B cell (primary cell): Measurements from ENCODE around the gene CEMIP2. TPM values are rescaled to one million over a fixed set of nuclear protein-coding genes. Genes with fewer than 3 reads are reported as not detected.

Experiments used
- ATAC-seq: fragments of 200-7000 bp; cut with Tn5 transposase; one replicate; pipeline ENCODE4 v1.10.0; 2021; ENCODE audit warnings: low read depth, mild to moderate bottlenecking, moderate number of reproducible peaks, moderate library complexity
- CTCF ChIA-PET: fragments of 350-600 bp; sonication (Branson Sonifier 250); formaldehyde crosslinking; loops from one replicate; lab custom pipeline; 2021; ENCODE audit warnings: antibody characterized with exemption, inconsistent platforms; lab: Charles Lee
- POLR2A ChIA-PET: fragments of 350-600 bp; sonication (Branson Sonifier 250); formaldehyde crosslinking; loops from one replicate; lab custom pipeline; 2021; ENCODE audit warnings: antibody characterized with exemption; lab: Charles Lee
- DNase-seq: peaks from one replicate; pipeline ENCODE4 v3.0.0; 2013
- H2AFZ ChIP-seq: 2 replicates; pipeline ENCODE4 v1.6.1; 2012; ENCODE audit warnings: mild to moderate bottlenecking, low read depth, low read length; ENCODE audit not compliant: insufficient read depth, poor library complexity, severe bottlenecking
- H3K27ac ChIP-seq, 2 donors: 1 replicate in 1 of 2; 2 replicates in 1 of 2; pipeline ENCODE4 v1.5.1; 2012 to 2013; ENCODE audit warnings: low read length in 2 of 2, mild to moderate bottlenecking in 2 of 2, moderate library complexity in 1 of 2
- H3K27me3 ChIP-seq, 4 experiments: fragments of 200-600 bp in 1 of 4; sonication (generic) in 1 of 4; replicated peaks in 1 of 4; 1 replicate in 2 of 4; 2 replicates in 2 of 4; pipeline versions ENCODE4 v1.6.1 to v1.7.0; 2013 to 2016; ENCODE audit warnings: low read length in 3 of 4, mild to moderate bottlenecking in 2 of 4, mixed read lengths in 1 of 4, moderate library complexity in 1 of 4; ENCODE audit not compliant: insufficient read depth in 4 of 4, control insufficient read depth in 3 of 4; ENCODE audit errors: control extremely low read depth in 1 of 4
- H3K36me3 ChIP-seq, 2 experiments: replicated peaks in 1 of 2; 1 replicate in 1 of 2; 2 replicates in 1 of 2; pipeline versions ENCODE4 v1.6.1 to v1.7.1; 2013; ENCODE audit warnings: low read length in 1 of 2; ENCODE audit not compliant: insufficient read depth in 2 of 2, control insufficient read depth in 1 of 2; ENCODE audit errors: control extremely low read depth in 1 of 2, extremely low read depth in 1 of 2
- H3K4me1 ChIP-seq, 2 donors: fragments of 200-600 bp in 1 of 2; sonication (generic) in 1 of 2; 1 replicate in 1 of 2; 2 replicates in 1 of 2; pipeline versions ENCODE4 v1.5.1 to v1.6.1; 2013 to 2017; ENCODE audit warnings: low read length in 2 of 2; ENCODE audit not compliant: control insufficient read depth in 2 of 2, insufficient read depth in 2 of 2
- H3K4me2 ChIP-seq: replicated peaks from 2 replicates; pipeline ENCODE3; 2012; ENCODE audit warnings: mild to moderate bottlenecking, low read depth, low read length; ENCODE audit not compliant: poor library complexity, severe bottlenecking
- H3K4me3 ChIP-seq, 5 experiments: fragments of 200-600 bp in 1 of 5; sonication (generic) in 1 of 5; 1 replicate in 3 of 5; 2 replicates in 2 of 5; pipeline versions ENCODE4 v1.5.1 to v1.7.0; 2011 to 2016; ENCODE audit warnings: low read length in 4 of 5, mild to moderate bottlenecking in 4 of 5, low read depth in 2 of 5, control low read depth in 1 of 5, moderate library complexity in 1 of 5; ENCODE audit not compliant: insufficient read depth in 1 of 5; ENCODE audit errors: control extremely low read depth in 1 of 5, extremely low read depth in 1 of 5
- H3K79me2 ChIP-seq: fragments of 200-600 bp; sonication (generic); one replicate; pipeline ENCODE4 v1.6.0; 2016; ENCODE audit warnings: low read length; ENCODE audit not compliant: control insufficient read depth, insufficient read depth
- H3K9ac ChIP-seq: fragments of 200-600 bp; sonication (generic); 2 replicates; pipeline ENCODE4 v1.6.1; 2017; ENCODE audit warnings: mild to moderate bottlenecking, low read length, moderate library complexity
- H3K9me3 ChIP-seq, 3 donors: one replicate each; pipeline versions ENCODE4 v1.6.1 to v1.7.1; 2013; ENCODE audit warnings: low read length in 2 of 3; ENCODE audit not compliant: control insufficient read depth in 2 of 3, insufficient read depth in 1 of 3; ENCODE audit errors: control extremely low read depth in 1 of 3
- H4K20me1 ChIP-seq: 2 replicates; pipeline ENCODE4 v1.6.0; 2012; ENCODE audit warnings: mild to moderate bottlenecking, low read length; ENCODE audit not compliant: insufficient read depth, control insufficient read depth, poor library complexity, severe bottlenecking
- H3K27ac Mint-ChIP-seq: one replicate; pipeline ENCODE4 v1.8.0; 2021; ENCODE audit warnings: mixed read lengths
- H3K27me3 Mint-ChIP-seq: one replicate; pipeline ENCODE4 v1.8.0; 2021; ENCODE audit warnings: mixed read lengths
- H3K4me1 Mint-ChIP-seq: one replicate; pipeline ENCODE4 v1.8.0; 2021; ENCODE audit warnings: mixed read lengths
- H3K4me3 Mint-ChIP-seq: one replicate; pipeline ENCODE4 v1.8.0; 2021; ENCODE audit warnings: mixed read lengths
- H3K9me3 Mint-ChIP-seq: one replicate; pipeline ENCODE4 v1.8.0; 2022; ENCODE audit warnings: mixed read lengths; ENCODE audit not compliant: insufficient read depth
- EZH2 ChIP-seq: IDR thresholded peaks from 2 replicates; pipeline ENCODE4 v1.6.1; 2012; ENCODE audit warnings: borderline replicate concordance, low read depth, mild to moderate bottlenecking, moderate library complexity, low read length; ENCODE audit not compliant: insufficient read depth, poor library complexity, severe bottlenecking
- WGBS: methylation state at CpG from one replicate; pipeline ENCODE4 v1.1.5; 2013; ENCODE audit warnings: missing lambda C conversion rate; ENCODE audit not compliant: insufficient coverage; 5-methylcytosine and 5-hydroxymethylcytosine counted together
- intact Hi-C: fragments of 100-400 bp; cut with micrococcal nuclease; formaldehyde crosslinking; loops from one replicate; pipeline ENCODE4 v1.10.0; 2022
- polyA plus RNA-seq: library from polyadenylated mRNA; depleted of rRNA; stranded (reverse); fragments of >200 nt; gene quantifications from 2 replicates; pipeline ENCODE4 v1.2.3, GENCODE V29; 2012
- total RNA-seq, 2 donors: library from RNA; stranded (reverse); fragments of 120-200 nt in 1 of 2; gene quantifications; 1 replicate in 1 of 2; 2 replicates in 1 of 2; pipeline versions ENCODE4 v1.2.3 to v1.2.4, GENCODE V29; 2013 to 2022
- TF ChIP-seq, protein P1 (sequence below): fragments of 200-600 bp; IDR thresholded peaks from one replicate; pipeline ENCODE4 v1.8.0; 2022; ENCODE audit warnings: antibody characterized with exemption, mild to moderate bottlenecking

Gene CEMIP2
- total and polyA plus RNA-seq, 2 donors (not counting 1 experiment from before 2014, with no cell fraction given): 35.4 to 90.6 TPM

- ChIA-PET CTCF (interaction anchor here (0.6 to 1.8 kb wide), 5 partner anchors 13 to 1460 kb away, joined by 3 to 8 read pairs (median 4); no protein-coding TSS in a partner anchor), POLR2A (no interaction called here)
- no peak overlapping the region for H3K4me3 ChIP-seq
- Mint-ChIP-seq H3K4me1 (peaks cover 51% of the 10 kb centered on the region), H3K27ac (no peak overlapping the region), H3K4me3 (no peak overlapping the region), H3K27me3 (no peaks in the 10 kb centered on the region), H3K9me3 (no peaks in the 10 kb centered on the region)
- peaks cover 62% of the 10 kb centered on the region for H3K79me2 ChIP-seq
- H3K9ac ChIP-seq: no peak overlapping the region
- H2AFZ ChIP-seq: no peak overlapping the region
- intact Hi-C loops: no loop called here
- DNase-seq: no peak
- H3K9me3 ChIP-seq: no peaks in the 10 kb centered on the region
- H3K4me2 ChIP-seq: no peak overlapping the region
- H3K36me3 ChIP-seq: peaks cover 4 to 20% of the 10 kb centered on the region in 2 experiments
- no CpG with 5 or more reads among the region's 1 CpG for WGBS
- H4K20me1 ChIP-seq: peaks cover 42% of the 10 kb centered on the region
- no peaks in the 10 kb centered on the region for H3K27me3 ChIP-seq
- ATAC-seq: no peak
- TF ChIP-seq EZH2: no peak
- TF ChIP-seq, protein P1, sequence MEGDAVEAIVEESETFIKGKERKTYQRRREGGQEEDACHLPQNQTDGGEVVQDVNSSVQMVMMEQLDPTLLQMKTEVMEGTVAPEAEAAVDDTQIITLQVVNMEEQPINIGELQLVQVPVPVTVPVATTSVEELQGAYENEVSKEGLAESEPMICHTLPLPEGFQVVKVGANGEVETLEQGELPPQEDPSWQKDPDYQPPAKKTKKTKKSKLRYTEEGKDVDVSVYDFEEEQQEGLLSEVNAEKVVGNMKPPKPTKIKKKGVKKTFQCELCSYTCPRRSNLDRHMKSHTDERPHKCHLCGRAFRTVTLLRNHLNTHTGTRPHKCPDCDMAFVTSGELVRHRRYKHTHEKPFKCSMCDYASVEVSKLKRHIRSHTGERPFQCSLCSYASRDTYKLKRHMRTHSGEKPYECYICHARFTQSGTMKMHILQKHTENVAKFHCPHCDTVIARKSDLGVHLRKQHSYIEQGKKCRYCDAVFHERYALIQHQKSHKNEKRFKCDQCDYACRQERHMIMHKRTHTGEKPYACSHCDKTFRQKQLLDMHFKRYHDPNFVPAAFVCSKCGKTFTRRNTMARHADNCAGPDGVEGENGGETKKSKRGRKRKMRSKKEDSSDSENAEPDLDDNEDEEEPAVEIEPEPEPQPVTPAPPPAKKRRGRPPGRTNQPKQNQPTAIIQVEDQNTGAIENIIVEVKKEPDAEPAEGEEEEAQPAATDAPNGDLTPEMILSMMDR: no peak
- H3K27ac ChIP-seq: peak overlapping the region in 1 of 2 donors; percentile 31
- peaks cover 12 to 15% of the 10 kb centered on the region in 2 donors for H3K4me1 ChIP-seq
Observed at GRCh38 chr9:71752352-71752751, 16.0 kb downstream of the CEMIP2 start.

DNA sequence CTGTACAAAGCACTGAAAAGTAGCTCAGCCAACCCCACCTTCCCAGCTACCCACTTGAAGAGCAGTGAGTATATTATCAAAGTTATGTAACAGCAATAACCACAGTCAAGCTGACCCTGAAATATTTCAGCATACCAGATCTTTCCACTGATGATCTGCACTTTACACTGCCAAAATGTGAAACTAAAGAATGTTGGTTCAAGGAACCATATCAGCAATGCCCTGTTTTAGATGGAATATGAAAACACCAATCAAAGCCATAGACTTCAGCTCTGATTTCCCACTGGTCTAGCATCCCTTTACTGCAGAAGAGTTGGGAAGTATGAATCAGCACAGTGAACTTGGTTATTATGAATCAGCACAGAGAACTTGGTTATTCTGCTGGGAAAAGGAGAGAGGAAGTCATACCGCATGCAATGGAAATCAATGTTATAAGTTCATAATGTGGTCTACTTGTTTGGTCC, 20.0 kb downstream of the CEMIP2 start:
- CTCF ChIA-PET: interaction anchor here (1.8 to 2.3 kb wide), 4 partner anchors 20 to 277 kb away, joined by 5 to 12 read pairs (median 8); partner anchors contain the start of gene CEMIP2
- peak overlapping the region; percentile 5 for H3K27ac Mint-ChIP-seq
- no peak overlapping the region for H3K27ac ChIP-seq
- H3K27me3 ChIP-seq: no peaks in the 10 kb centered on the region
- H3K36me3 ChIP-seq: peaks cover 8 to 42% of the 10 kb centered on the region in 2 experiments
- DNase-seq (no peak), ATAC-seq (no peak)
- no peaks in the 10 kb centered on the region for H3K9me3 Mint-ChIP-seq
- H3K9me3 ChIP-seq: no peaks in the 10 kb centered on the region
- no peak overlapping the region for H2AFZ ChIP-seq
- WGBS: no CpG with 5 or more reads among the region's 1 CpG
- no peak overlapping the region for H3K4me2 ChIP-seq
- H3K9ac ChIP-seq: no peak overlapping the region
- POLR2A ChIA-PET: no interaction called here
- no peak overlapping the region for H3K4me3 ChIP-seq
- intact Hi-C loops: no loop called here
- H4K20me1 ChIP-seq: peaks cover 29% of the 10 kb centered on the region
- peaks cover 10 to 14% of the 10 kb centered on the region in 2 donors for H3K4me1 ChIP-seq
- no peak overlapping the region for H3K4me3 Mint-ChIP-seq
- H3K4me1 Mint-ChIP-seq: peaks cover 38% of the 10 kb centered on the region
- TF ChIP-seq EZH2: no peak
- TF ChIP-seq, protein P1: no peak
- peaks cover 51% of the 10 kb centered on the region for H3K79me2 ChIP-seq
- no peaks in the 10 kb centered on the region for H3K27me3 Mint-ChIP-seq
